Cardiac septum (tissue), 1 donor: ENCODE results near the gene PLXNA1. TPM values are rescaled to one million over a fixed set of nuclear protein-coding genes. Genes with fewer than 3 reads are reported as not detected.

ENCODE experiments used
- DNase-seq: peaks from one replicate; pipeline ENCODE4 v3.0.0-alpha.2; 2020; ENCODE audit warnings: low spot score
- intact Hi-C: fragments of 100-400 bp; cut with DNase I; formaldehyde crosslinking; loops from one replicate; pipeline ENCODE4 v1.14.0; 2022
- total RNA-seq: library from RNA; stranded (reverse); fragmentation: NEBNext Ultra II Directional; extraction: Animal tissue kit (Norgen Biotek cat#: 25700); gene quantifications from one replicate; pipeline ENCODE4 v1.2.1, GENCODE V29; 2021
- donor health status: DM: no; HTN: no; CAD: no.

Gene PLXNA1
- total RNA-seq, 1 donor from 2014 or later: 31.6 TPM

- intact Hi-C loops: no loop called here
- DNase-seq: peak; percentile 73
Observed at GRCh38 chr3:126951561-126951960, 31.4 kb upstream of the PLXNA1 start.

GRCh38 chr3:126952261-126952982 is 30.5 kb upstream of the PLXNA1 start:
- intact Hi-C loops: no loop called here
- DNase-seq: peak; percentile 71

- intact Hi-C loops: no loop called here
- DNase-seq: peak; percentile 35
Observed at GRCh38 chr3:126952983-126953660, 29.8 kb upstream of the PLXNA1 start.

- intact Hi-C loops: no loop called here
- no peak for DNase-seq
Observed at GRCh38 chr3:126954141-126954842, 28.6 kb upstream of the PLXNA1 start.

DNA sequence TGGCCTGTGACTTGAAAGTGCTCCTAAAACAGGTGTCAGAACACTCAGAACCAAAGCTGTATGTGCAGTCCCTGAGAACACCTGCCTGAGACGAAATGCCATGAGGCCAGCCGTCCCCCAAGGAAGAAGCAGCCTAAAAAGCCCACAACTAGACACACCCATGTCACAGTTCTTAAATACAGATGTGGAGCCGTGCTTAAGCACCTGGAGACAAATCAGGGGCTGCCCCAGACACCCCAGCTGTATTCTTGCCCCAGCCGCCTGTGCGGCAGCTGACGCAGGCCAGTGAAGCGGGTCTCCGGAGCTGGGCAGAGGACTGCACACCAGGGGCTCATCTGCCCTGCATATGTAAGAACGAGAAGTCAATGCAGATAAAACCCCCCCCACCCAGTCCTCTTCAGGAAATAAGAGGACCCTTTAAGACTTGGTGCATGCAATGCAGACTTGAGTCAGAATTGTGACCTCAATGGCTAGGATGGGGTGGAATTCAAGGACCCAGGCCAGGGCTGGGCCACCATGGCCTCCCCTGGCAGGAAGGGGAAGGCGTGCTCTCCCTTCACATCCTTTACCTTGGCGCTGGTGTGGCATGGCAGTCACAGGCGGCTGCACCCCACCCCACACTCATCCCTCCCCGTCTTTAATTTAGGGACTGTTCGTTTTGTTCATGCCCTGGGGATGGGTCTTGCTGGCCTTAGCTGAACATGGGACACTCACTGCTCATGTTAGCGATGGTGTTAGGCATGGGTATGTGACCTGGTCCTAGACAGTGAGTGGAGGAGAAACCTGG is 27.7 kb upstream of the PLXNA1 start:
- intact Hi-C loops: no loop called here
- no peak for DNase-seq

GRCh38 chr3:126956361-126956760 is 26.6 kb upstream of the PLXNA1 start:
- no peak for DNase-seq
- intact Hi-C loops: no loop called here

DNA sequence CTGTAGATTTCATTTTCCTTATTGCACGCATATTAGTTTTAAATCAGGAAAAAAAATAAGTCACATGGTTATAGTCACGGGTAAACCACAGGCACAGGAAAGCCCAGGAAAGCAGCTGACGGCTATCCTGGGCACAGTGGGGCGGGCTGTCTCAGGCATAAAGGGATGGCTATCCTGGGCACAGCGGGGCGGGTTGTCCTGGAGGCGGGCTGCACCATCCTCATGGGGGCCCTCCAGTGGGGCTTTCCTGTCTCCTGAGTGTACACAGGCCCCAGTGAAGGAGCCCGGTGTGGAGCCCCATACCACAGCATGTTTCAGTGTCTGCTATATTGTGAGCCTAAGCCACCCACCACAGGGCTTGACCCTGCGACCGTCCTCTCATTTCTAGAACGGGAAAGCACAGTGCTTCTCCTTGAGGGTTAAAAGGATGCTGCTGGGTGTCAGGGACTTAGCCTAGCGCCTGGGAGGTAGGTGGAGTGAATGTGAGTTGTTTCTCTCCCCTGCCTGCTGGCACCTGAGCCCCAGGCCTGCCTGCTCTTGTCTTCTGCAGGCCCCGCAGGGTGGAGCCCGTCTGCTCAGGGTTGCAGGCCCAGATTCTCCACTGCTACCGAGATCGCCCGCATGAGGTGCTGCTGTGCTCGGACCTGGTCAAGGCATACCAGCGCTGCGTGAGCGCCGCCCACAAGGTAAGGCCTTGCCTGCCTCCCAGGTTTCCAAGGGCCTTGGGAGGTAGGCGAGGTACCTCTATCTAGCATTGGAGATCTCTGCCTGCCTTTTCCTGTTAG is 25.9 kb upstream of the PLXNA1 start:
- no peak for DNase-seq
- intact Hi-C loops: no loop called here

DNA sequence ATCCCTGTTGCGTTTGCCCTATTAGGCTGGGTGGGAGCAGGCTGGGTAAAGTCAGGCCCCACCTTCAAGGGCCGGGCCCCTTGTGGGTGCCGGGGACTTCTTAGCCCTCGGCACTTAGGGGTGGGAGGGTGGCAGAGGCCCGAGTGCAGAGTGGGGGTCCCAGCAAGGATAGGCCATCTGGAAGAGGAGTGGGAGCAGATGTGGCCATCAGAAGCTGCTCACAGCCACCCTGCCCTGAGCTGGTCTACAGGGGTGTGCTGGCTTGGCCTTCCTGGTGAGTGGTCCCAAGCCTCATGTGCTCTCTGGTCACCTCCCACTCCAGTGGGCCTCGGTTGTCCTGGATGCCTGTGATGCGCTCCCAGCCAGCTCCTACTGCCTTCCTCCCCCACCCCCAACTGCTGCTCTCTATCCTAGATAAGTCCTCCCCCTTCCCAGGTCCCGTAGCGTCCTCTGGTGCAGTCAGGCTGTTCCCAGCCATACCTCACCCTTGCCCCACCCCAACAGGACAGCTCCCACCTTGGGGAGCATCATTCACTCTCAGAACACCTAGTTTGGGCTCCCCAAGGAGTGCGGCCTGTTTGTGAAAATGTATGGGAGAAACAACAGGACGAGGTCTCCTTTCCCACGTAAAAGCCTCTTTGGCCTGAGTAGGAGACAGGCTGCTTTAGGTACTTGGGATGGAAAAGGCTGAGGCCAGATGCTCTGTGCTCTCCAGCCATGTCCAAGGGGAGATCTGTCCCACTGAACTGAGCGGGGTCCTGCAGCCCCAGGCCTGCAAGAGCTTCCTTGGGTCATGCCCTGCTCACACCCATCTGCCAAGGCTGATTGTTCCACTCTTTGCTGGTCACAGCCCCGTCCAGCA is 24.9 kb upstream of the PLXNA1 start:
- intact Hi-C loops: no loop called here
- DNase-seq: no peak

GRCh38 chr3:126958638-126959085 is 24.3 kb upstream of the PLXNA1 start:
- DNase-seq: no peak
- intact Hi-C loops: no loop called here

DNA sequence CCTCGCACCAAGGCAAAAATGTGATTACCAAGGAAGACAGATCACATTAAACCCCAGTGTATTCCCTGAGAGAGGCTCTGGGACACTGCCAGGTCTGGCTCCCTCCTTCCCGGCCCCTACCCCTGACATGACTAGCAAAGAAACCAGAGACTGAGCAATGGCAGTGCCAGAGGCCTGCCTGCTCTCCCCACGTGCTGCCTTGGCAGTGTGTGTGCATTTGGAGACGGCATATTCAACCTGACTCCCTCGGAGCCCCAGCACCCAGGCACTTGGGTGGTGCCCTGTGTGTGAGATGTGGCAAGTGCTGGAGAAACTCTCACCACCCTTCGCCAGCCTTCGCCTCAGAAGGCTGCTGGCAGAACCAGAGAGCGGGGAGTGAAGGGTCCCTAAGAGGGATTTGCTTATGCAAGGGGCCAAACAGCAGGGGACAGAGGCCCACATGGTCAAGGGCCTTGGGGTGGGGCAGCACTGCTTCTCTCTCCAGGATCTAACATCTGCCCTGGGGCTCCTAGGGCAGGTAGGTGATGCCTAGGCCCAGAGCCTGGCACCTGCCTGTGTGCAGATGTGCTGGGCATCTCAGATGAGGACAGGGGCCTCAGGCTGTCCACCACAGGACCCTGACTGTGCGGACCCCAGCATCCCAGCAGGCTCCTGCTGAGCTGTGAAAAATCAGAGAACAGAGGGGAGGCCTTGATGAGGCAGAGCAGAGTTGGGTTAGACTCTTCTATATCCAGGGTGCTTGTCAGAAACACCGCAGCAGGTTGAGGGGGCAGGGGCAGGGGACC is 23.6 kb upstream of the PLXNA1 start:
- DNase-seq: no peak
- intact Hi-C loops: no loop called here

DNA sequence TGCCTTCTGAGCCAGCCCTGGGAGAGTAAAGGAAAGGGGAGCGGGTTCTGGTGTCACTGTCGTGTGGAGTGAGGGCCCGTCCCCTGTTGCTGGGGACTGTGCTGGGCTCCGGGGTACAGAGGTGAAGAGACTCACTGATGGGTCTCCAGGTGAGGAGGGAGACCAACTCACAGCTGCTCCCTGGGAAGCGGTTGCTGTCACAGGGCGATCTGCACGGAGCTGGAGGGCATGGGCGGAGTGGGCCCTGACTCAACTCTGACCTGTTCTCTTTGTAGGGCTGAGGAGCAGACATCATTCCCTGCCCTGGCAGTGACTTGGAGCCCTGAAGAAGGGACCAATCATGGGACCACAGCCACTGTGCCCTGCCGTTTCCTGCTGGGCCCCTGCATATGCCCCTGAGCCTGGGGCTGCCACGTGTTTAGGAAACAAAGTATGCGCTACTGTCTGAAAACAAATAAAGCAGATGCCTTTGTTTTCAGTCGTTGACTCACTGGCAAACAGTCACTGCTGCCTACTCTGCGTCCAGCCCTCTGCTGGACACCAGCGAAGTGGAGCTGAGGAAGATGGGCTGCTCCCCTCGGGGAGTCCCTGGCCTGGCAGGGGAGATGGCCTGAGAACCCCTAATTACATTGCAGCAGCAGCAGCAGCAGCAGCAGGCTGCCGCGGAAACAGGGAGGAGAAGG is 22.9 kb upstream of the PLXNA1 start:
- DNase-seq: no peak
- intact Hi-C loops: no loop called here

- intact Hi-C loops: no loop called here
- DNase-seq: no peak
Observed at GRCh38 chr3:126960604-126960995, 22.3 kb upstream of the PLXNA1 start.

DNA sequence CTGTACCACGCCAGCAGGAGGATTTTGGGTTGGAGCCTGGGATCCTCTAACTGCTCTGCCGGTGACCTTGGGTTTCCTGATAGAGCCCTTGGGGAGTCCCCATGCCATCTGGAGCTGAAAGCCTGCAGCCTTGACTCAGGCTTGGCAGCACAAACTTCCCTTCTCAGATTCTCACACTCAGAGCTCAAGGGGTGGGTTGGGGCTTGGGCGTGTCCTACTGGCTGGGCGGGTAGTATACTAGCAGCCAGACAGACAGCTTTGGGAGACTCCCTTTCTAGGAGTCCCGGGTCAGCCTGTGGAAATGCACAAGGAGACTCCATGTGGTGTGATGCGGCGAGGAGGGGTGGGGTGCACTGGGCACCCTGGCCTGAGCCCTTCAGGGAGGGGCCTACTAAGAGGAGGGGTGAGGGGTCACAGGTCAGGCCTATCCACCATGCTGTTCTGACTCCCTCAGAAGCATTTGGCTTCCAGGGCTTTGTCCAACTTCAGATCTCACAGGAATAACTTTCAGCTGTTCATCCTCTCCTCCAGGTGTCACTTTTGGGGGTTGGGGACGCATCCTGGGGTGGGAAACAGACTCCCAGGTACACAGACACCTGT is 21.6 kb upstream of the PLXNA1 start:
- intact Hi-C loops: no loop called here
- DNase-seq: no peak

GRCh38 chr3:126961791-126962461 is 21.0 kb upstream of the PLXNA1 start:
- intact Hi-C loops: loop anchor here (2.0 kb wide), 1 partner anchor 21 kb away; the partner anchor contains the start of gene PLXNA1
- DNase-seq: no peak

DNA sequence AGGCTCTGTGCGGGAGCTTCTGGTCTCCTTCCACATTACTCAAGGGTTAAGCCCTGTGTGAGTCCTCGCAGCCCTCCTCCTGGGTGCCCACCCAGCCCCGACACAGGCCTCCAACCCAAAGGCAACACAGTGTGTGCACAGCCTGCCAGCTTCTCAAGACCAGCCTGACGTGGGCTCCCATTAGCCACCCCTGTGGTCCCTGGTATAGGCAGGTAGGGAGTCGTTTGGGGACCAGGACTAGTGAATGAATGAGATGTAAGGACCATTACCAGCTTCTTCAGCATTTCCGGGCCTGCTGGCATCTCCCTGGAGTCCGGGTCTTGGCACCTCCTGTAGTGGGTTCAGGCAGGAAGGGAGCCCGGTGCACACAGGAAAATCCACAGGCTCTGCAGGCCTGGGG is 20.2 kb upstream of the PLXNA1 start:
- DNase-seq: no peak
- intact Hi-C loops: loop anchor here (2.0 kb wide), 1 partner anchor 20 kb away; the partner anchor contains the start of gene PLXNA1
